Urinary bladder (tissue), 4 donors: ENCODE measurements around the gene ZNF622. TPM values are rescaled to one million over a fixed set of nuclear protein-coding genes. Genes with fewer than 3 reads are reported as not detected.
"Not testable (repeated sequence)": the region's sequence is repeated elsewhere in the genome, so short reads cannot be mapped to it uniquely, and the experiment has no call there.

Experiments
- DNase-seq: peaks from one replicate; pipeline ENCODE4 v3.0.0-alpha.2; 2015; ENCODE audit errors: extremely low spot score
- H3K27ac ChIP-seq: one replicate; pipeline ENCODE4 v1.5.1; 2013; ENCODE audit warnings: low read depth, mild to moderate bottlenecking, moderate library complexity
- H3K36me3 ChIP-seq: one replicate; pipeline ENCODE4 v1.6.1; 2013; ENCODE audit warnings: mild to moderate bottlenecking, moderate library complexity; ENCODE audit not compliant: insufficient read depth
- H3K4me1 ChIP-seq: one replicate; pipeline ENCODE4 v1.6.1; 2013; ENCODE audit warnings: mild to moderate bottlenecking, moderate library complexity; ENCODE audit not compliant: insufficient read depth
- H3K4me3 ChIP-seq: one replicate; pipeline ENCODE4 v1.5.1; 2013; ENCODE audit warnings: low read depth, low read length
- WGBS: extraction: QIAGEN DNeasy Blood & Tissue Kit; methylation state at CpG from one replicate; pipeline ENCODE4 v1.1.7; 2013; 5-methylcytosine and 5-hydroxymethylcytosine counted together
- polyA plus RNA-seq: library from polyadenylated mRNA; stranded (reverse); fragments of 200-250 nt; gene quantifications from one replicate; pipeline ENCODE4 v1.2.3, GENCODE V29; 2013
- total RNA-seq: library from RNA; depleted of rRNA; stranded (reverse); fragments of >200 nt; gene quantifications from one replicate; pipeline ENCODE4 v1.2.3, GENCODE V29; 2014
- donor health status: healthy with polysubstance abuse.
- donor health status: healthy.

Gene ZNF622
- total and polyA plus RNA-seq, 2 donors = 18.1 to 31.4 TPM

- no peak overlapping the region for H3K4me3 ChIP-seq
- DNase-seq = no peak
- no peaks in the 10 kb centered on the region for H3K36me3 ChIP-seq
- H3K27ac ChIP-seq = no peak overlapping the region
- WGBS = 29% methylated on average over 1 of the region's 1 CpG
- H3K4me1 ChIP-seq = no peaks in the 10 kb centered on the region
Measured at GRCh38 chr5:16489322-16489791, 23.8 kb upstream of the ZNF622 start.

- 90% methylated on average over 2 of the region's 2 CpGs for WGBS
- no peak for DNase-seq
- Histone ChIP-seq H3K4me1 (no peaks in the 10 kb centered on the region), H3K27ac (no peak overlapping the region), H3K36me3 (no peaks in the 10 kb centered on the region), H3K4me3 (no peak overlapping the region)
Measured at GRCh38 chr5:16487456-16487855, 21.9 kb upstream of the ZNF622 start.

- no peak for DNase-seq
- no peaks in the 10 kb centered on the region for H3K36me3 ChIP-seq
- no peak overlapping the region for H3K4me3 ChIP-seq
- WGBS = 72% methylated on average over 4 of the region's 4 CpGs
- H3K4me1 ChIP-seq = no peaks in the 10 kb centered on the region
- H3K27ac ChIP-seq = no peak overlapping the region
Measured at GRCh38 chr5:16486711-16487111, 21.1 kb upstream of the ZNF622 start.

- H3K27ac ChIP-seq = no peak overlapping the region
- H3K36me3 ChIP-seq = no peaks in the 10 kb centered on the region
- no peaks in the 10 kb centered on the region for H3K4me1 ChIP-seq
- H3K4me3 ChIP-seq = no peak overlapping the region
- no peak for DNase-seq
Measured at GRCh38 chr5:16485656-16486055, 20.1 kb upstream of the ZNF622 start.

- WGBS = 77% methylated on average over 1 of the region's 1 CpG
- no peak overlapping the region for H3K27ac ChIP-seq
Measured at GRCh38 chr5:16484081-16484480, 18.5 kb upstream of the ZNF622 start.

GRCh38 chr5:16483361-16483760 lies 17.8 kb upstream of the ZNF622 start:
- Histone ChIP-seq H3K36me3 (no peaks in the 10 kb centered on the region), H3K27ac (no peak overlapping the region), H3K4me3 (no peak overlapping the region), H3K4me1 (no peaks in the 10 kb centered on the region)
- no peak for DNase-seq

More at GRCh38 chr5:16484081-16484480, 18.5 kb upstream of the ZNF622 start:
- DNase-seq = no peak
- no peak overlapping the region for H3K4me3 ChIP-seq
- no peaks in the 10 kb centered on the region for H3K36me3 ChIP-seq
- no peaks in the 10 kb centered on the region for H3K4me1 ChIP-seq

- H3K4me3 ChIP-seq = no peak overlapping the region
- no peaks in the 10 kb centered on the region for H3K4me1 ChIP-seq
- WGBS = 51% methylated on average over 2 of the region's 2 CpGs
- no peaks in the 10 kb centered on the region for H3K36me3 ChIP-seq
- H3K27ac ChIP-seq = no peak overlapping the region
- no peak for DNase-seq
Measured at GRCh38 chr5:16482891-16483290, 17.3 kb upstream of the ZNF622 start.

- no peaks in the 10 kb centered on the region for H3K36me3 ChIP-seq
- no peak for DNase-seq
- H3K4me3 ChIP-seq = no peak overlapping the region
- H3K27ac ChIP-seq = no peak overlapping the region
- 85% methylated on average over 6 of the region's 6 CpGs for WGBS
- H3K4me1 ChIP-seq = no peaks in the 10 kb centered on the region
Measured at GRCh38 chr5:16480821-16481538, 15.4 kb upstream of the ZNF622 start.

GRCh38 chr5:16480144-16480543 lies 14.5 kb upstream of the ZNF622 start:
- Histone ChIP-seq H3K27ac (no peak overlapping the region), H3K36me3 (no peaks in the 10 kb centered on the region), H3K4me3 (no peak overlapping the region), H3K4me1 (no peaks in the 10 kb centered on the region)
- DNase-seq = no peak

- WGBS = 19% methylated on average over 3 of the region's 3 CpGs
- no peak for DNase-seq
- Histone ChIP-seq H3K36me3 (no peaks in the 10 kb centered on the region), H3K27ac (no peak overlapping the region), H3K4me3 (no peak overlapping the region), H3K4me1 (no peaks in the 10 kb centered on the region)
Measured at GRCh38 chr5:16477541-16477940, 11.9 kb upstream of the ZNF622 start.

- H3K36me3 ChIP-seq, H3K4me1 ChIP-seq: not testable (repeated sequence)
- WGBS = 94% methylated on average over 3 of the region's 3 CpGs
Measured at GRCh38 chr5:16476417-16476816, 10.8 kb upstream of the ZNF622 start.

GRCh38 chr5:16471387-16471786 lies 5.8 kb upstream of the ZNF622 start:
- no peak for DNase-seq
- 50% methylated on average over 3 of the region's 3 CpGs for WGBS
- Histone ChIP-seq H3K36me3 (no peaks in the 10 kb centered on the region), H3K4me3 (no peak overlapping the region), H3K4me1 (no peaks in the 10 kb centered on the region), H3K27ac (no peak overlapping the region)

More at GRCh38 chr5:16476417-16476816, 10.8 kb upstream of the ZNF622 start:
- DNase-seq, H3K4me3 ChIP-seq, H3K27ac ChIP-seq: not testable (repeated sequence)

GRCh38 chr5:16467363-16468219 lies 2.0 kb upstream of the ZNF622 start:
- H3K4me3 ChIP-seq = no peak overlapping the region
- no peaks in the 10 kb centered on the region for H3K36me3 ChIP-seq
- DNase-seq = no peak
- peaks cover 6% of the 10 kb centered on the region for H3K4me1 ChIP-seq
- H3K27ac ChIP-seq = no peak overlapping the region
- 65% methylated on average over 3 of the region's 3 CpGs for WGBS
